SU-DHL-6 (cell line): ENCODE data around the gene ZNF215.

Source experiments
- H2AFZ ChIP-seq: fragments of 200-600 bp; sonication (generic); 2 replicates; pipeline ENCODE4 v1.6.1; 2014; ENCODE audit warnings: low read depth, mild to moderate bottlenecking, moderate library complexity, mixed read lengths, antibody characterized with exemption, low read length; ENCODE audit not compliant: severe bottlenecking
- H3F3A ChIP-seq: fragments of 200-600 bp; shearing (Covaris generic); 2 replicates; pipeline ENCODE4 v1.6.0; 2016; ENCODE audit warnings: antibody characterized with exemption, mild to moderate bottlenecking; ENCODE audit not compliant: insufficient read depth
- H3K27ac ChIP-seq: fragments of 200-600 bp; sonication (generic); 2 replicates; pipeline ENCODE4 v1.5.1; 2016; ENCODE audit warnings: low read depth, mild to moderate bottlenecking, low read length, moderate library complexity, mixed read lengths
- H3K27me3 ChIP-seq: fragments of 200-600 bp; sonication (generic), shearing (Covaris generic); 2 replicates; pipeline ENCODE4 v1.6.0; 2014; ENCODE audit warnings: mild to moderate bottlenecking, low read length
- H3K36me3 ChIP-seq: fragments of 200-600 bp; sonication (generic); 2 replicates; pipeline ENCODE4 v1.6.1; 2014; ENCODE audit warnings: mild to moderate bottlenecking, low read length, mixed read lengths
- H3K4me2 ChIP-seq: fragments of 300-600, 200-600 bp; shearing (Covaris generic), sonication (generic); 2 replicates; pipeline ENCODE4 v1.6.0; 2014; ENCODE audit warnings: low read length, low read depth, mild to moderate bottlenecking; ENCODE audit not compliant: poor library complexity, severe bottlenecking
- H3K4me3 ChIP-seq: fragments of 200-600 bp; sonication (generic); 2 replicates; pipeline ENCODE4 v1.5.1; 2014; ENCODE audit warnings: antibody characterized with exemption, low read length, mild to moderate bottlenecking, mixed read lengths; ENCODE audit not compliant: insufficient read depth, poor library complexity, severe bottlenecking
- H3K79me2 ChIP-seq: fragments of 200-600 bp; sonication (generic); 2 replicates; pipeline ENCODE4 v1.6.1; 2014; ENCODE audit warnings: mild to moderate bottlenecking, low read length, moderate library complexity; ENCODE audit not compliant: insufficient read depth
- H3K9ac ChIP-seq: fragments of 200-600 bp; sonication (generic); 2 replicates; pipeline ENCODE4 v1.7.0; 2014; ENCODE audit warnings: mild to moderate bottlenecking, low read length
- H3K9me2 ChIP-seq: fragments of 200-600 bp; sonication (generic); replicated peaks from 2 replicates; pipeline ENCODE4 v1.6.1; 2014; ENCODE audit warnings: low read length; ENCODE audit not compliant: insufficient read depth
- H3K9me3 ChIP-seq: fragments of 200-600 bp; sonication (generic); 2 replicates; pipeline ENCODE4 v1.6.1; 2014; ENCODE audit warnings: low read length, mixed read lengths; ENCODE audit not compliant: insufficient read depth
- H4K20me1 ChIP-seq: fragments of 200-600 bp; sonication (generic); 2 replicates; pipeline ENCODE4 v1.6.1; 2014; ENCODE audit warnings: low read depth, mild to moderate bottlenecking, antibody characterized with exemption, low read length, moderate library complexity, mixed read lengths
- EZH2phosphoT487 ChIP-seq: fragments of 200-600 bp; sonication (generic), shearing (Covaris generic); conservative IDR thresholded peaks from 2 replicates; pipeline ENCODE4 v1.6.1; 2018; ENCODE audit warnings: mild to moderate bottlenecking, antibody characterized with exemption, low read length, moderate library complexity, mixed read lengths
- TF ChIP-seq, protein P1 (sequence below): fragments of 200-600 bp; sonication (generic); IDR thresholded peaks from one replicate; pipeline ENCODE4 v1.5.1; 2017; ENCODE audit warnings: antibody characterized with exemption, mild to moderate bottlenecking, low read length, moderate library complexity; ENCODE audit not compliant: insufficient read depth, poor library complexity, severe bottlenecking

Gene ZNF215

DNA sequence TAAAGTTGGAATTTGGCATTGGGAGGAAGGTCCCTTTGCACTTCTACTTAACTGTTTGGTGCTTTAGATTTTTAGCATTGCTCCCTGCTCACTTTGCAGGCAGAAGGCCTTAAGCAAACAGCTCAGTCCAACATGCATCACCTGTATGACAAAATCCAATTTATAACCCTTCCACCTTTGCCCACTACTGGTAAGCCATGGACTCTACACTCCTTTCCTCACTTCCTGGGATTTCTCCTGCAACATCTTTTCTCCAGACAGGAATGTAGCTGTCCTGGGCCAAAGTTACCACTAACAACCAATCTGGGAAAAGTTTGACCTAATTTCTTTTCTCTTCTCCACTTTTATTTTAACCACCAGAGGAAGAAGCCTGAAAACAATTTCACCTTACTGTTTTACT is 32.1 kb upstream of the ZNF215 start:
- H3K4me2 ChIP-seq, result no peak overlapping the region
- no peaks in the 10 kb centered on the region for H3K9me3 ChIP-seq
- no peak for TF ChIP-seq EZH2phosphoT487
- TF ChIP-seq, protein P1, sequence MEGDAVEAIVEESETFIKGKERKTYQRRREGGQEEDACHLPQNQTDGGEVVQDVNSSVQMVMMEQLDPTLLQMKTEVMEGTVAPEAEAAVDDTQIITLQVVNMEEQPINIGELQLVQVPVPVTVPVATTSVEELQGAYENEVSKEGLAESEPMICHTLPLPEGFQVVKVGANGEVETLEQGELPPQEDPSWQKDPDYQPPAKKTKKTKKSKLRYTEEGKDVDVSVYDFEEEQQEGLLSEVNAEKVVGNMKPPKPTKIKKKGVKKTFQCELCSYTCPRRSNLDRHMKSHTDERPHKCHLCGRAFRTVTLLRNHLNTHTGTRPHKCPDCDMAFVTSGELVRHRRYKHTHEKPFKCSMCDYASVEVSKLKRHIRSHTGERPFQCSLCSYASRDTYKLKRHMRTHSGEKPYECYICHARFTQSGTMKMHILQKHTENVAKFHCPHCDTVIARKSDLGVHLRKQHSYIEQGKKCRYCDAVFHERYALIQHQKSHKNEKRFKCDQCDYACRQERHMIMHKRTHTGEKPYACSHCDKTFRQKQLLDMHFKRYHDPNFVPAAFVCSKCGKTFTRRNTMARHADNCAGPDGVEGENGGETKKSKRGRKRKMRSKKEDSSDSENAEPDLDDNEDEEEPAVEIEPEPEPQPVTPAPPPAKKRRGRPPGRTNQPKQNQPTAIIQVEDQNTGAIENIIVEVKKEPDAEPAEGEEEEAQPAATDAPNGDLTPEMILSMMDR, result no peak
- no peak overlapping the region for H3K9ac ChIP-seq
- H3F3A ChIP-seq, result no peaks in the 10 kb centered on the region
- no peaks in the 10 kb centered on the region for H3K79me2 ChIP-seq
- no peaks in the 10 kb centered on the region for H3K27me3 ChIP-seq
- no peak overlapping the region for H2AFZ ChIP-seq
- no peaks in the 10 kb centered on the region for H3K9me2 ChIP-seq
- no peak overlapping the region for H3K27ac ChIP-seq
- no peak overlapping the region for H3K4me3 ChIP-seq
- H4K20me1 ChIP-seq, result no peaks in the 10 kb centered on the region
- no peaks in the 10 kb centered on the region for H3K36me3 ChIP-seq

DNA sequence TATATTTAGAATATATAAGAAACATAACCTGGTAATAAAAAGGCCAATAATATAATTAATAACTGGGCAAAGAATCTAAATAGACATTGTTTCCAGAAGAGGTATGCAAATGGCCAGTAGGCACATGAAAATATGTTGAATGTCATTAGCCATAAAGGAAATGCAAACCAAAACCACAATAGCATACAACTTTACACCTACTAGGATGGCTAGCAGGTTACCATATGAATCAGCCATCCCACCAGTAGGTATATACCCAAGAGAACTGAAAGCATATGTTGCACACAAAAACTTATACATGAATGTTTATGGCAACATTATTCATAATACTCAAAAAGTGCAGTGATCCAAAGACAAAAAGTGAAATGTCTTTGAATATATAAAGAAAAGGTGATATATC is 31.2 kb upstream of the ZNF215 start:
- Histone ChIP-seq H4K20me1 (no peaks in the 10 kb centered on the region), H3K27me3 (no peaks in the 10 kb centered on the region), H3K4me3 (no peak overlapping the region), H3F3A (no peaks in the 10 kb centered on the region), H3K27ac (no peak overlapping the region), H3K4me2 (no peak overlapping the region), H3K79me2 (no peaks in the 10 kb centered on the region), H3K36me3 (no peaks in the 10 kb centered on the region), H3K9me3 (no peaks in the 10 kb centered on the region), H2AFZ (no peak overlapping the region), H3K9me2 (no peaks in the 10 kb centered on the region), H3K9ac (no peak overlapping the region)
- TF ChIP-seq EZH2phosphoT487, result no peak
- TF ChIP-seq, protein P1, result no peak

DNA sequence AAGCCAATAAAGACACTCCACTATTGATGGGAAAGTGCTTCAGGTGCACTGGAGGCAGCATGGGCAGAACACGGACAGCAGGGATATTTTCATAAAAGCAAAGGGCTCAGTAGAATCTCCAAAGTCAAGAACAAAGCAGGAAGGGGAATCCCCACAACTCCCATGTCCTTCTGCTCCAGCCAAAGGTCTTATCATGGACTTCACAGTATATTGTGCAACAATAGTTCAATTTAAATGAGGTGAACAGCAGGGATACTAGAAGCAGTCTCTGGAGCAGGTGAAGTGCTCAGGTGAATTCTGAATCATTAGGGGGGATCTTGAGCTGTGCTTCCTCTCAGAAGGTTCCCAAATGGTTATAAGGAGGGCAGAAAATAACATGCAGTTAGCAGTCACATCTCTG is 27.3 kb upstream of the ZNF215 start:
- Histone ChIP-seq H3K27ac (no peak overlapping the region), H3K79me2 (no peaks in the 10 kb centered on the region), H4K20me1 (no peaks in the 10 kb centered on the region), H3F3A (no peaks in the 10 kb centered on the region), H3K9me3 (no peaks in the 10 kb centered on the region), H3K4me3 (no peak overlapping the region), H3K36me3 (no peaks in the 10 kb centered on the region), H2AFZ (no peak overlapping the region), H3K9ac (no peak overlapping the region), H3K4me2 (no peak overlapping the region), H3K27me3 (no peaks in the 10 kb centered on the region), H3K9me2 (no peaks in the 10 kb centered on the region)
- no peak for TF ChIP-seq EZH2phosphoT487
- TF ChIP-seq, protein P1, result no peak
